SK-N-DZ (cell line): Measurements from ENCODE around the gene CTDNEP1.
A peak's percentile ranks its signal among the peaks of the same experiment; 100 is the strongest.

Experiments used
- DNase-seq: peaks from one replicate; pipeline ENCODE4 v3.0.0-alpha.2; 2015; ENCODE audit warnings: low spot score

Gene CTDNEP1

GRCh38 chr17:7232114-7232513, 19.4 kb downstream of the CTDNEP1 start:
- no peak for DNase-seq

- DNase-seq: no peak
These were observed 22.0 kb downstream of the CTDNEP1 start for GRCh38 chr17:7229504-7229903.

GRCh38 chr17:7228920-7229319, 22.6 kb downstream of the CTDNEP1 start:
- DNase-seq: no peak

GRCh38 chr17:7226721-7227710, 24.5 kb downstream of the CTDNEP1 start:
- DNase-seq: no peak

GRCh38 chr17:7225711-7226331, 25.7 kb downstream of the CTDNEP1 start:
- DNase-seq: no peak

- DNase-seq: no peak
These were observed 26.8 kb downstream of the CTDNEP1 start for GRCh38 chr17:7224661-7225111.

- DNase-seq: no peak
These were observed 27.4 kb downstream of the CTDNEP1 start for GRCh38 chr17:7224110-7224509.

- no peak for DNase-seq
These were observed 28.2 kb downstream of the CTDNEP1 start for GRCh38 chr17:7223375-7223774.

- no peak for DNase-seq
These were observed 28.6 kb downstream of the CTDNEP1 start for GRCh38 chr17:7222972-7223292.

GRCh38 chr17:7222093-7222971, 29.2 kb downstream of the CTDNEP1 start:
- DNase-seq: no peak

GRCh38 chr17:7221278-7222092, 30.0 kb downstream of the CTDNEP1 start:
- DNase-seq: no peak

- DNase-seq: no peak
These were observed 30.8 kb downstream of the CTDNEP1 start for GRCh38 chr17:7220593-7221277.

- DNase-seq: peak; percentile 87
These were observed 31.5 kb downstream of the CTDNEP1 start, which contains the start of the genes ACADVL and DLG4 for GRCh38 chr17:7219812-7220592. Gene ACADVL (plus strand): TSS chr17:7219938. CDS start chr17:7219985, 47 bp downstream. Gene DLG4 (minus strand): TSS chr17:7219836.

- DNase-seq: no peak
These were observed 32.2 kb downstream of the CTDNEP1 start for GRCh38 chr17:7219229-7219811.

- DNase-seq: no peak
These were observed 32.8 kb downstream of the CTDNEP1 start for GRCh38 chr17:7218758-7219157.

GRCh38 chr17:7218166-7218565, 33.4 kb downstream of the CTDNEP1 start:
- no peak for DNase-seq

GRCh38 chr17:7217113-7217987, 34.2 kb downstream of the CTDNEP1 start:
- DNase-seq: peak; percentile 78
